Ectodermal cell (in vitro differentiated cells): ENCODE results near the gene ENGASE.

Source experiments
- H3K27ac ChIP-seq: 2 replicates; pipeline ENCODE4 v1.7.0; 2013; ENCODE audit warnings: mild to moderate bottlenecking, low read depth, low read length; ENCODE audit not compliant: insufficient read depth, poor library complexity, severe bottlenecking
- H3K27me3 ChIP-seq: 2 replicates; pipeline ENCODE4 v1.7.0; 2013; ENCODE audit warnings: mild to moderate bottlenecking, low read length; ENCODE audit not compliant: insufficient read depth, control insufficient read depth, poor library complexity, severe bottlenecking
- H3K36me3 ChIP-seq: one replicate; pipeline ENCODE4 v1.7.0; 2013; ENCODE audit warnings: low read length; ENCODE audit not compliant: control insufficient read depth, insufficient read depth
- H3K4me1 ChIP-seq: one replicate; pipeline ENCODE4 v1.7.0; 2013; ENCODE audit warnings: low read length; ENCODE audit not compliant: control insufficient read depth, insufficient read depth
- H3K4me3 ChIP-seq: 2 replicates; pipeline ENCODE4 v1.7.0; 2013; ENCODE audit warnings: low read depth, low read length, control low read depth; ENCODE audit not compliant: insufficient read depth
- H3K9me3 ChIP-seq: 2 replicates; pipeline ENCODE4 v1.7.0; 2013; ENCODE audit warnings: mild to moderate bottlenecking, low read length, moderate library complexity; ENCODE audit not compliant: control insufficient read depth
- WGBS, 2 experiments: methylation state at CpG; one replicate each; pipeline ENCODE4 v1.1.7; 2013; ENCODE audit warnings: missing lambda C conversion rate in 2 of 2; 5-methylcytosine and 5-hydroxymethylcytosine counted together

ENGASE gene

GRCh38 chr17:79085921-79086551 lies 11.4 kb downstream of the ENGASE start:
- 92 to 93% methylated on average over 28 of the region's 28 CpGs for WGBS, 2 experiments
- H3K36me3 ChIP-seq = no peaks in the 10 kb centered on the region
- H3K9me3 ChIP-seq = no peaks in the 10 kb centered on the region
- no peak overlapping the region for H3K27ac ChIP-seq
- peaks cover 3% of the 10 kb centered on the region for H3K4me1 ChIP-seq
- H3K27me3 ChIP-seq = no peaks in the 10 kb centered on the region
- H3K4me3 ChIP-seq = no peak overlapping the region

GRCh38 chr17:79086609-79087427 lies 12.2 kb downstream of the ENGASE start:
- WGBS, 2 experiments = 93 to 94% methylated on average over 33 of the region's 33 CpGs
- no peaks in the 10 kb centered on the region for H3K36me3 ChIP-seq
- no peaks in the 10 kb centered on the region for H3K27me3 ChIP-seq
- no peaks in the 10 kb centered on the region for H3K9me3 ChIP-seq
- peaks cover 3% of the 10 kb centered on the region for H3K4me1 ChIP-seq
- H3K4me3 ChIP-seq = no peak overlapping the region
- no peak overlapping the region for H3K27ac ChIP-seq

- no peak overlapping the region for H3K27ac ChIP-seq
- no peaks in the 10 kb centered on the region for H3K9me3 ChIP-seq
- H3K4me1 ChIP-seq = no peaks in the 10 kb centered on the region
- no peaks in the 10 kb centered on the region for H3K36me3 ChIP-seq
- 57% methylated on average over 12 of the region's 12 CpGs for WGBS, 2 experiments
- no peak overlapping the region for H3K4me3 ChIP-seq
- H3K27me3 ChIP-seq = no peaks in the 10 kb centered on the region
Measured at GRCh38 chr17:79087428-79088143, 13.0 kb downstream of the ENGASE start.

GRCh38 chr17:79088247-79088996 lies 13.8 kb downstream of the ENGASE start:
- 89 to 91% methylated on average over 26 of the region's 26 CpGs for WGBS, 2 experiments
- H3K36me3 ChIP-seq = no peaks in the 10 kb centered on the region
- no peak overlapping the region for H3K27ac ChIP-seq
- no peaks in the 10 kb centered on the region for H3K9me3 ChIP-seq
- no peaks in the 10 kb centered on the region for H3K27me3 ChIP-seq
- H3K4me1 ChIP-seq = no peaks in the 10 kb centered on the region
- no peak overlapping the region for H3K4me3 ChIP-seq

GRCh38 chr17:79088997-79089328 lies 14.3 kb downstream of the ENGASE start:
- 81 to 83% methylated on average over 6 to 8 of the region's 8 CpGs for WGBS, 2 experiments
- Histone ChIP-seq H3K36me3 (no peaks in the 10 kb centered on the region), H3K4me3 (no peak overlapping the region), H3K27ac (no peak overlapping the region), H3K9me3 (no peaks in the 10 kb centered on the region), H3K4me1 (no peaks in the 10 kb centered on the region), H3K27me3 (no peaks in the 10 kb centered on the region)

- H3K27ac ChIP-seq = no peak overlapping the region
- no peaks in the 10 kb centered on the region for H3K4me1 ChIP-seq
- H3K4me3 ChIP-seq = no peak overlapping the region
- no peaks in the 10 kb centered on the region for H3K36me3 ChIP-seq
- H3K27me3 ChIP-seq = no peaks in the 10 kb centered on the region
- H3K9me3 ChIP-seq = no peaks in the 10 kb centered on the region
- 90 to 91% methylated on average over 31 of the region's 31 CpGs for WGBS, 2 experiments
Measured at GRCh38 chr17:79089720-79090442, 15.3 kb downstream of the ENGASE start.

GRCh38 chr17:79090443-79091225 lies 16.0 kb downstream of the ENGASE start:
- Histone ChIP-seq H3K36me3 (no peaks in the 10 kb centered on the region), H3K9me3 (no peaks in the 10 kb centered on the region), H3K4me3 (no peak overlapping the region), H3K4me1 (no peaks in the 10 kb centered on the region), H3K27ac (no peak overlapping the region), H3K27me3 (no peaks in the 10 kb centered on the region)
- whole genome bisulfite sequencing, 2 experiments = 82 to 85% methylated on average over 32 of the region's 32 CpGs

GRCh38 chr17:79091226-79091670 lies 16.6 kb downstream of the ENGASE start:
- H3K27me3 ChIP-seq = no peaks in the 10 kb centered on the region
- H3K9me3 ChIP-seq = no peaks in the 10 kb centered on the region
- H3K4me3 ChIP-seq = no peak overlapping the region
- 88 to 90% methylated on average over 10 of the region's 10 CpGs for WGBS, 2 experiments
- H3K4me1 ChIP-seq = no peaks in the 10 kb centered on the region
- no peak overlapping the region for H3K27ac ChIP-seq
- no peaks in the 10 kb centered on the region for H3K36me3 ChIP-seq

- no peak overlapping the region for H3K27ac ChIP-seq
- H3K4me1 ChIP-seq = no peaks in the 10 kb centered on the region
- H3K27me3 ChIP-seq = no peaks in the 10 kb centered on the region
- 88 to 93% methylated on average over 4 of the region's 4 CpGs for WGBS, 2 experiments
- no peaks in the 10 kb centered on the region for H3K9me3 ChIP-seq
- H3K36me3 ChIP-seq = no peaks in the 10 kb centered on the region
- no peak overlapping the region for H3K4me3 ChIP-seq
Measured at GRCh38 chr17:79092567-79092966, 17.9 kb downstream of the ENGASE start.
